ENCODE measurements around the gene JPT2.
A peak's percentile ranks its signal among the peaks of the same experiment; 100 is the strongest.

JPT2 gene

GRCh38 chr16:1653023-1653422, 25.1 kb upstream of the JPT2 start:
- DNase-seq = no peak

- peak; percentile 54 to 75 for DNase-seq
Observed at GRCh38 chr16:1654505-1655268, 23.4 kb upstream of the JPT2 start.

- no peak for DNase-seq
Observed at GRCh38 chr16:1655269-1655807, 22.7 kb upstream of the JPT2 start.

GRCh38 chr16:1655909-1656807, 21.9 kb upstream of the JPT2 start:
- DNase-seq = no peak

- DNase-seq = no peak
Observed at GRCh38 chr16:1656808-1657617, 21.1 kb upstream of the JPT2 start.

GRCh38 chr16:1657841-1658240, 20.2 kb upstream of the JPT2 start:
- DNase-seq = no peak

GRCh38 chr16:1659031-1659430, 19.0 kb upstream of the JPT2 start:
- no peak for DNase-seq

- DNase-seq = no peak
Observed at GRCh38 chr16:1661826-1662225, 16.3 kb upstream of the JPT2 start.

- no peak for DNase-seq
Observed at GRCh38 chr16:1662543-1662942, 15.5 kb upstream of the JPT2 start.

- no peak for DNase-seq
Observed at GRCh38 chr16:1665829-1666228, 12.2 kb upstream of the JPT2 start.

GRCh38 chr16:1666316-1666715, 11.8 kb upstream of the JPT2 start:
- no peak for DNase-seq

- DNase-seq = no peak
Observed at GRCh38 chr16:1667271-1667670, 10.8 kb upstream of the JPT2 start.

- no peak for DNase-seq
Observed at GRCh38 chr16:1667916-1668315, 10.2 kb upstream of the JPT2 start.

GRCh38 chr16:1668612-1669319, 9.3 kb upstream of the JPT2 start:
- no peak for DNase-seq

- no peak for DNase-seq
Observed at GRCh38 chr16:1669698-1670097, 8.4 kb upstream of the JPT2 start.

- no peak for DNase-seq
Observed at GRCh38 chr16:1670371-1670770, 7.7 kb upstream of the JPT2 start.

- DNase-seq = no peak
Observed at GRCh38 chr16:1670866-1671265, 7.2 kb upstream of the JPT2 start.

GRCh38 chr16:1673424-1674151, 4.5 kb upstream of the JPT2 start:
- no peak for DNase-seq

- DNase-seq = no peak
Observed at GRCh38 chr16:1674306-1674705, 3.8 kb upstream of the JPT2 start.

GRCh38 chr16:1674751-1675664, 3.1 kb upstream of the JPT2 start:
- DNase-seq = no peak

All from inflammatory macrophage (primary cell).